HG03469 (cell line): ENCODE results near the gene AADACL4.

Experiments
- ATAC-seq: cut with Tn5 transposase; IDR thresholded peaks from one replicate; pipeline ENCODE4 v1.9.1; 2021; ENCODE audit warnings: mild to moderate bottlenecking, moderate library complexity, moderate number of reproducible peaks; ENCODE audit not compliant: unreplicated experiment

Gene AADACL4

GRCh38 chr1:12643785-12644184 lies at the start of gene AADACL4:
Gene AADACL4 (plus strand): TSS chr1:12644085. CDS start chr1:12644547, 462 bp downstream.
- ATAC-seq = no peak

GRCh38 chr1:12594490-12594889 lies 49.4 kb upstream of the AADACL4 start:
- ATAC-seq = no peak

GRCh38 chr1:12594966-12595756 lies 48.7 kb upstream of the AADACL4 start:
- no peak for ATAC-seq

GRCh38 chr1:12595757-12596006 lies 48.2 kb upstream of the AADACL4 start:
- no peak for ATAC-seq

GRCh38 chr1:12596007-12596821 lies 47.7 kb upstream of the AADACL4 start:
- ATAC-seq = no peak

- no peak for ATAC-seq
Measured at GRCh38 chr1:12597792-12598191, 46.1 kb upstream of the AADACL4 start.

- no peak for ATAC-seq
Measured at GRCh38 chr1:12598974-12599373, 44.9 kb upstream of the AADACL4 start.

- no peak for ATAC-seq
Measured at GRCh38 chr1:12599657-12600056, 44.2 kb upstream of the AADACL4 start.

- no peak for ATAC-seq
Measured at GRCh38 chr1:12600335-12600734, 43.5 kb upstream of the AADACL4 start.

- no peak for ATAC-seq
Measured at GRCh38 chr1:12600880-12601633, 42.8 kb upstream of the AADACL4 start.

- ATAC-seq = no peak
Measured at GRCh38 chr1:12601700-12602658, 41.9 kb upstream of the AADACL4 start.

- ATAC-seq = no peak
Measured at GRCh38 chr1:12602659-12603024, 41.2 kb upstream of the AADACL4 start.

GRCh38 chr1:12603224-12603623 lies 40.7 kb upstream of the AADACL4 start:
- ATAC-seq = no peak

- no peak for ATAC-seq
Measured at GRCh38 chr1:12604114-12604874, 39.6 kb upstream of the AADACL4 start.

- no peak for ATAC-seq
Measured at GRCh38 chr1:12604986-12605385, 38.9 kb upstream of the AADACL4 start.

GRCh38 chr1:12607263-12607662 lies 36.6 kb upstream of the AADACL4 start:
- ATAC-seq = no peak

- no peak for ATAC-seq
Measured at GRCh38 chr1:12608311-12608957, 35.5 kb upstream of the AADACL4 start.

- ATAC-seq = no peak
Measured at GRCh38 chr1:12609469-12610003, 34.3 kb upstream of the AADACL4 start.

- ATAC-seq = no peak
Measured at GRCh38 chr1:12610305-12610935, 33.5 kb upstream of the AADACL4 start.
